Stimulated activated CD4-positive, alpha-beta T cell treated with anti-CD3 and anti-CD28 coated beads, Interleukin-4, amount 100 ng/mL, for 1 hour (primary cell): ENCODE measurements around the gene ATP9A.
"Not testable (repeated sequence)": the region's sequence is repeated elsewhere in the genome, so short reads cannot be mapped to it uniquely, and the experiment has no call there.

Source experiments
- DNase-seq: peaks from one replicate; pipeline ENCODE4 v3.0.0-alpha.2; 2020

Gene ATP9A

DNA sequence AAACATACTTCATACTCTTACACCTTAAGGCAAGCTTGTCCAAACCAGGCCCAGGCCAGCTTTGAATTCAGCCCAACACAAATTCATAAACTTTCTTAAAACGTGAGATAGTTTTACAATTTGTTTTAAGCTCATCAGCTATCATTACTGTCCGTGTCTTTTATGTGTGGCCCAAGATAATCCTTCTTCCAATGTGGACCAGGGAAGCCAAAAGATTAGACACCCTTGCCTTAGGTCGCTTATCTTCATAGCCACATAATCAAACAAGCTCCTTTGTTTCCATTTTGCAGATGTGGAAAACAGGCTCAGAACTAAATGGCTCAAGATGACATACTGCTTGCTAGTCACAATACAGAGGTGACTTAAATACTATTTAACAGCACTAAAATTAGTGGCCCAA, 28.1 kb upstream of the ATP9A start:
- DNase-seq: no peak

DNA sequence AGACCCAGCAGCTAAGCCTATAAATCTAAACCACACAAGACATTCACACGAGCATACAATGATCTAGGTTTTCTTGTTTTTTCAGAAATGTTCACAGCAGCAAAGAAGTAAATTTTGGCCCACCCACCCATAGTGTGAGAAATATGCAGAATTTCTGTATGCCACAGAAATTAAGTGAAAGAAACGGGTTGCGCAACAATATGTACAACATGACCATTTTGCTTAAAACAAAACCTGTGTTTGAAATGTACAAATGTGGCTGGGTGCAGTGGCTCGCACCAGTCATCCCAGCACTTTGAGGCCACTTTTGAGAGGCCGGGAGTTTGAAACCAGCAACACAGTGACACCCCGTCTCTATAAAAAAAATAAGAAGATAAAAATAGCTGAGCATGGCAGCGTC, 24.8 kb upstream of the ATP9A start:
- DNase-seq: no peak

DNA sequence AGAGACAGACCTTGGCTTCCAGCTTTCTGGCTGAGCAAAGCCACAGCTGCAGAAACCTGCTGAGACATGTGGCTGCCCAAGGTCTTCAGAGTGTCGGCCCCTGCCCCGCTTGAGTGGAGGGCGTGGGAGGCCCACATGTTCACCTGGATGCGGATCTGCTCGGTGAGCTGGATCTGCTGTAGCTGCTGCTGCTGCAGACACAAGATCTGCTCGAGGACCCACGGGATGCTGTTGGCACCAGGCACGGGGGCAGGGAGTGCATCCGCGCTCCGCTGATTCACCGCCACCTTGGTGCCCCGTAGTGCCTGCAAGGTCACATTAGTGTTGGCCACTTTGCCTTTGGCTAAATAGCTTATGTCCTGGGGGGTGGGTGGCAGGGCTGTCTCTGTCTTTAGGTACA, 23.4 kb upstream of the ATP9A start:
- no peak for DNase-seq

DNA sequence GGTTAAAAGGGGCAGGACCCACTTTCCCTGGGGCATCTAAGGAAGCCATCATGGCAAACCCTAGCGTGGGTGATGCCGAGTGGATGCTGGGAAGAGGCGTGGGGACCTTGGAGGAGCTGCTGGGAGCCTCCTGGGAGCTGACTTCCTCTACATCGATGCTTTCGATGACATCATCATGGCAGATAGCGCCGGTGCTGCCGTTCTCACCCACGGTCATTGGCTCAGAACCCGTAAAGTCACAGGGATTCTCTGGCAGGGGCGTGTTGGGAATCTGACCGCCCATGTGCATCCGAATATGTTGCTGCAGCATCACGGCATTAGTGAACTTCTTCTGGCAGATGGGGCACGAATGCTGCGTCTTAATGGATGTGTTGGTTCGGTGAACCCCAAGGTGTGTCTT, 22.1 kb upstream of the ATP9A start:
- no peak for DNase-seq

DNA sequence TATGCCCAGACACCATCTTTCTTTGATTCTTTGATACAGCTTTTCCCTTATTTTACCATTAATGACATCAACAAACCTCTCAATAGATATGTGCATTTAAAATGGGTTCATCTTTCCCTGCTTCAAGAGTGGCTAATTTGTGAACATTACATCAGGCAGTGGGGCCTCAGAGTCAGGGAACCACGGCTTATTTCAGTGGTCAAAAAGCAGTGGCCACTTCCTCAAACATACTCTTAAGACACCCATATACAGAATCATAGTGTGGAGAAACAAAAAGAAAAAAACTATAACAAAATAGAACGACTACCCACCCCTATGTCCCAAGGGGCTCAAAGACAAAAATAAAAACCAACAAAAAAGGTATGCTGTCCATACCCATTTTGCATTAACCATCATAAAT, 21.2 kb upstream of the ATP9A start:
- no peak for DNase-seq

DNA sequence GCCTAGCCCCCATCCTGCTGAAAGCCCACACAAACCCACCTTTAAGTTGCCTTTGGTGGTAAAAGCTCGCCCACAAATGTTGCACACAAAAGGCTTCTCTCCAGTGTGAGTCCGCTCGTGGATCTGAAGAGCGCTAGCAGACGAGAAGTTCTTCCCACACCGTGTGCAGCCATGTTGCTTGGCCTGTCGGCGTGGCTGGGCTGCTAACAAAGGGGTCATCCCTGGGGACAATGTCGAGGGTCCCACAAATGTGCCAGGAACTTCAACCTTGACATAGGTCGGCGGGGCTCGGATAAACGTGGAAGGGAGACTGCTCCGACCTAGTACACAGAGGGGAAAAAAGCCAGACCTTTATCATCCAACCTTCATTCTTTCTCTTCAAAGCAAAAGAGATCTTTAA, 20.6 kb upstream of the ATP9A start:
- DNase-seq: no peak

DNA sequence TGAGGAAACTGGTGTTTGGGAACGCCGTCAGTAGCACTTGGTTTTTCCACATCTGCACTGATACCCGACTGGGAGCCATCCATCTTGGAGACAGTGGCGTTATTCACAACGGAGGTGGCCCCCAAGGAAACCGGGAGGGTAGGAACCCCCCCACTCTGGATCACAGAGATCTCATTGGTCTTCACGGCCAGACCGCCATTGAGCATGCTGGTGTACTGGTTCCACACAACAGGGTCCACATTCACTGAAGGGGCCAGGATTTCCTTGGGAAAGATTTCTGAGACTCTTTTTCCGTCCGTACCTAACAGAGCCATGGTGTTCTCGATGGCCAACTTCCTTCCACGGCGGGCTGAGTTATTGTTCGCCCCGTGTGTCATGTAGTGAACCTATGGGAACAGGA, 16.1 kb upstream of the ATP9A start:
- DNase-seq: no peak

DNA sequence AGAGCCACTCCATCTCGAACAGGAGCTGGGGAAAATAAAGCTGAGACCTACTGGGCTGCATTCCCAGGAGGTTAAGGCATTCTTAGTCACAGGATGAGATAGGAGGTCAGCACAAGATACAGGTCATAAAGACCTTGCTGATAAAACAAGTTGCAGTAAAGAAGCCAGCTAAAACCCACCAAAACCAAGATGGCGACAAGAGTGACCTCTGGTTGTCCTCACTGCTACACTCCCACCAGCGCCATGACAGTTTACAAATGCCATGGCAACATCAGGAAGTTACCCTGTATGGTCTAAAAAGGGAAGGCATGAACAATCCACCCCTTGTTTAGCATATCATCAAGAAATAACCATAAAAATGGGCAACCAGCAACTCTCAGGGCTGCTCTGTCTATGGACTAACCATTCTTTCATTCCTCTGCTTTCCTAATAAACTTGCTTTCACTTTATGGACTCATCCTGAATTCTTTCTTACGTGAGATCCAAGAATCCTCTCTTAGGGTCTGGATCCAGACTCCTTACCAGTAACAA, 10.1 kb upstream of the ATP9A start:
- DNase-seq: not testable (repeated sequence)

DNA sequence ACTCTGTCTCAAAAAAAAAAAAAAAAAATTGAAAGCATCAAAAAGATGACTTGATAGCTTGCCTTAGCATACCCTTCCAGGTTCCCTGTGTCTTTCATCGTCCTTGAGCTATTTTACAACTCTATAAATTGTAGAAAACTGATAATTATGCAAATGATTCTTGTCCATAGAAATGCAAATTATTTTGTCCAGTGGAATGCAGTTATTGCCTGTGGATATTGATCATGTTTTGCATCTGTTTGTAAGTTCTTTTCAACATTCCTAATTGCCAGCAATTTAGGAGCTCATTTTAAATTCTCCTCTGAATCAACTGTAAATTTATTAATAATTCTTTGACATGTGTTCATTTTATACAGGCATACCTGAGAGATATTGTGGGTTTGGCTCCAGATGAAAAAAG, 7.1 kb upstream of the ATP9A start:
- no peak for DNase-seq

DNA sequence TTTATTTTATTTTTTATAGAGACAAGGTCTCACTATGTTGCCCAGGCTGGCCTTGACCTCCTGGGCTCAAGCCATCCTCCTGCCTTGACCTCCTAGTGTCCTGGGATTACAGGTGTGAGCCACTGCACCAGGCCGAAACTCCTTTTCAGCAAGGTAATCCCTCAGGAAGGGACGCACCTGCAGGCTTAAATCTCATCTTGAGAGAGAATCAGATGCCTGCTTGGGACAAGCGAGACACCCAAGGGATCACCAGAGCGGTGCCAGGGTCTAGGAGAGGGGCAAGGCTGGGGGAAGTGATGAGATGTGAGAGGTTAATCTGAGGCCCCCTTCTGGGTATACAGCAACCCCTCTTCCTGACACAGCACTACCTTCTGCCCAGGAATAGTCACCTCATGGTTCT, 4.0 kb upstream of the ATP9A start:
- DNase-seq: no peak

DNA sequence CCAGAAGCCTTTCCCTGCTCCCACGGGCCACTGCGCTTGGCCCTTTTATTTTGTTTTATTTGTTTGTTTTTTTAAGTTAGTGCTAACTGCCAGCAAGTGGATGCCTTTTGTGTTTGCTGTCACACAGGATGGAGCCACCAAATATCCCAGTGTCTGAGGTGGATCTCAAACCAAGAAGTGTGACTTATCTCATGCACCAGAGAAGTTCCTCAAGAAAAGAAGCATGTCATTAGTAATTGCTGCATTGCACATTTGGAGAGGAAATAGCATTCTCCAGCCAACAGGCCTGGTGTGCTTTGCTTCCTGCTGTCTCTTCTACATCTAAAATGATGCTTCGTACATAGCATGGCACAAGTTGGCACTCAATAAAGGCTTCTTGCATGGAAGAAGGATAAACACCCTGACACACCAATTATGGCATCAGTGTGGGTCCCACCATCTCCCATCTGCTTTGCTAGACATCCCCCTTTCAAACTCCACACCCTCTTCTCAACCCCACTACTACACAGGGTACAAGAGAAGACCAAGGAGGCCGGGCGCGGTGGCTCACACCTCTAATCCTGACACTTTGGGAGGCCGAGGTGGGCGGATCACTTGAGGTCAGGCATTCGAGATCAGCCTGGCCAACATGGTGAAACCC, 1.9 kb upstream of the ATP9A start:
- DNase-seq: no peak

DNA sequence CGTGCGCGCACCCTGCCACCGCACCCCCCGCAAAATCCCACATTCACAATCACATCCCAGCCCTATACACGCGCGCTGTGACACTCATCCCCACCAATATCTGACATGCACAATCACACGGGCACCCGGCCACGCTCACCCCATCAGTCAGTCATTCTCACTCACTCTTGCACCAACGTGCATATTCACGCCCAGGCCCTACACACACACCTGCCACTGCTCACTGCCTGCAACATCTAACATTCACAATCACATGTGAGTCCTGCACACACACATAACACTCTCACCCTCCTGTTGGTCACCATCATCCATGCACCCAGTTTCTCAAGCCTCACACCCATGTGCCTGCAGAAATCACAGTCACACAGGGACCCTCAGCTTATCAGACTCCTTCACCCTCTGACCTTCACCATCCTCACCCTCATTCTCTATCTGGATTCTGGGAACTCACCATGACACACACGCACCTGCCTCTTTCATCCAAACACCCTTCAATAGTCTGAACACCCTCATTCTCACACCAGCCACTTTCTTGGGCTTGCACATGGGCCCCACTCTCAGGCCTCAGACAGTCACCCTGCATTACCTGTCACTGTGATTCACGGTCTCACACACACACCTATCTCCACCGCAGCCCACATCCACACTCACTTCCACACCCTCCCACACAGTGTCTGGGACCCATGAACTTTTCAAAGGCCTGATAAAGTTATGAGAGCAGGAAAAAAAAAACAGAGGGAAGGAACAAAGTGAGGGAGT, 748 bp upstream of the ATP9A start:
- DNase-seq: no peak

DNA sequence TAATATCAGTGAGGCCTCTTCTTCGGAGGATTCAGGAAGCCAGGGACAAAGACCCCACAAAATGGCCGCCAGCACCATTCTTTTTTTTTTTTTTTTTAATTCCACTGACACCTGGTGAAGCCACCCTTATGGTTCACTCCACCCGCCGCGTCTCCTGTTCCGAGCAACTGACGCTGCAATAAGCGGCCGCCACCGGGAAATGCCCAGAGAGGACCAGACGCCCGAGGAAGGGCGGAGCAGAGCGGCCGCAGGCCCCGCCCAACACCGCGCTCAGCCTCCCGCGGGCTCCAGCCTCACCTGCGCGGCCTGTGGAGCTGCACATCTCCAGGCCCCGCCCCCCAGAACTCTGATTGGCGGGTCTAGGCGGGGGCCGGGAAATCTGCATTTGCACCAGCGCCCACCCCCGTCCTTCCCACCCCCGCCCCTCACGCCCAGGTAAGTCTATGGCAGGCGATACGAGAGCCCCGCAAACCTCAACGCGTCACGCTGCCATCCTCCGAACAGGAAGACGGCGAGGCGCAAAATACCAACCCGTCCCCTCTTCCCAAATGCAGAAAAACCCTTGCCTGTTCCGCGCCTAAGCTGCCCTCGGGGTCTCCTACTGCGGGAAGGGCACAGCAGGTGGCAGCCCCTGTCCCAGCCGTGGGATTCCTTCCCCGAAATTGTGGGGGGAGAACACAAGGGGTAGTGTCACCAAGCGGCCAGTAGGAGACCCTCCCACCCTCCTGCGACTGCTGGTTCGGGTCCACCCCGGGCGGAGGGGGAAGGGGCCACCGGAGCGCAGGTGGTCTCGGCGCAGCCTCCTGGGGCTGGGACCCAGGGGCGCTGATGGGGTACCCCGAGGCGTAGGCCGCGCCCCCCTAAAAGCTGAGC, 960 bp downstream of the ATP9A start:
- peak; percentile 48 for DNase-seq

DNA sequence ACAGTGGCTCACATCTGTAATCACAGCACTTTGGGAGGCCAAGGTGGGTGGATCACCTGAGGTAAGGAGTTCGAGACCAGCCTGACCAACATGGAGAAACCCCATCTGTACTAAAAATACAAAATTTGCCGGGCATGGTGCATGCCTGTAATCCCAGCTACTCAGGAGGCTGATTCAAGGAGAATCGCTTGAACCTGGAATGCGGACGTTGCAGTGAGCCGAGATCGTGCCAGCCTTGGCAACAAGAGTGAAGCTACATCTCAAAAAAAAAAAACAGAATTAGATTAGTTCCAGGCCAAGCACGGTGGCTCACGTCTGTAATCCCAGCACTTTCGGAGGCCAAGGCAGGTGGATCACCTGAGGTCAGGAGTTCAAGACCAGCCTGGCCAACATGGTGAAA, 2.8 kb downstream of the ATP9A start:
- not testable (repeated sequence) for DNase-seq

DNA sequence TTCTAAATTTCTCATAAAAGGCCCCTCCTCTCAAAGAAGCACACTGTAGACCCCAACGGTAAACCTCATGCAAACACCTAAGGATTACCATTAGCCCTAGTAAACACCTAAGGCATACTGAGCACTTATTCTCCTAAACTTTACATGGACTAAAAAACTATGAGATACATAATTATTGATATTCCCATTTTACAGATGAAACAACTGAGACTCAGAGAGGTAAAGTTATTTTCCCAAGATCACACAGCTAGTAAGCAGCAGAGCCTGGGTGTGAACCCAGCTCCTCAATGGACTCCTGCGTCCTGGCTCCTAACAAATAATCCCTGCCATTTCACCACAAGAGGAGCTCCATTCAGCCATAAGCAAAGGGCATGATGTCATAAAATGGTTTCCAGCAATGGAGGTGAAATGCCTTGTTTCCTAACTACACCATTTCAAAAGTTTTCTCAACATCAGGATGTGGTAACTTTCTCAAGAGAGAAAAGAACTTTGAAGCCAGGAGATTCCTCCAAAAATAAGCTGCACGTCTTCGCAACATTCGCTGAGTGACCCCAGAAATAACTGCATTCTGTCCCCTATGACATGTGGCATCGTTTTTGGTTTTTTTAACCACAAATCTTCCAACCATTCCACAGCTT, 4.1 kb downstream of the ATP9A start:
- DNase-seq: no peak

DNA sequence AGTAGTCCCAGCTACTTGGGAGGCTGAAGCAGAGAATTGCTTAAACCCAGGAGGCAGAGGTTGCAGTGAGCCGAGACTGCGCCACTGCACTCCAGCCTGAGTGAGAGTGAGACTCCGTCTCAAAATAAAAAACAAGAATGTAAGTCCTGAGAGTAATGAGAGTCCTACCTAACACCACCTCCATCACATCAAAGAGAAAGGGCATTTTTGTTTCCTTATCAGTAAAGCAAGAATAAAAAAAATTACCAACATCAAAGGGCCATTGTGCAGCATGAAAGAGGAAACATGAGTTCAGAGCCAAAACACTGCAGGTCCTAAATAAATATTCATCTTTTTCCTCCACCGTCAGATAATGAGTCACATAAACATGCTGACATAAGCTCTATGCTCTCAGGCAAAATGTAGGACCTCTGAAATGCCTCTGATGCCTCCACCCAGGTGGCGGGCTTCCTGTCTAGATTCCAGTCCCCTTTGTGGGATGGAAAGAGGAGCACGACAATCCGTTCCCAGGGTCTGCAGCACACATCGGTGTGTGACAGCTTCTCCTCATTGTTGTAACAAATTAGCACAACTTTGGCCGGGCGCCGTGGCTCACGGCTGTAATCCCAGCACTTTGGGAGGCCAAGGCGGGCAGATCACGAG, 7.2 kb downstream of the ATP9A start:
- DNase-seq: no peak

DNA sequence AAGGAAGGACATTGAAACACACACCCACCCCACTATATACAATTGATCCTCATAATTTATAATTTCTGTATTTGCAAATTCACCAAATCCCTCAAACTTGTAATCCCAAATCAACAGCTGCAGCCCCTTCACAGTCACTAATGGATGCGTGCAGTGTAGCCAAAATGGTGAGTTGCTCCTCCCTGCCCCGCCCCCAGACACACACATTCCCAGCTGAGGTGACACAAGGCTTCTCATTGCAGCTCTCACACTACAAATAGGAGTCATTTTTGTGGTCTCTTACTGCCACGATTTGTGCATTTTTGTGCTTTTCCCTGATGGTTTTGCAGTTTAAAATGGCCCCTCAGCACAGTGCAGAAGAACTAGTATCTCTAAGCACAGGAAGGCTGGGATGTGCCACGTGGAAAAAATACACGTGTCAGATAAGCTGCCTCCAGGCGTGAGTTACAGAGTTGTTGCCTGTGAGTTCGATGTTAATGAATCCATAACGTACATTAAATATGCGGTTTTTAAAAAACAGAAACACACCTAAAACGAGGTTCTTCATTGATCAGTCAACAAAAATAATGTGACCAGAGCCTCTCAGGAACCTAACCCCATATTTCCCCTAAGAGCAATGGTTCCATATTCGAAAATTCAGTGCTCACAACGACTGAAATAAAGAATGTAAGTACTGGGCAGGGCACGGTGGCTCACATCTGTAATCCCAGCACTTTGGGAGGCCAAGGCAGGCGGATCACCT, 8.2 kb downstream of the ATP9A start:
- DNase-seq: no peak

DNA sequence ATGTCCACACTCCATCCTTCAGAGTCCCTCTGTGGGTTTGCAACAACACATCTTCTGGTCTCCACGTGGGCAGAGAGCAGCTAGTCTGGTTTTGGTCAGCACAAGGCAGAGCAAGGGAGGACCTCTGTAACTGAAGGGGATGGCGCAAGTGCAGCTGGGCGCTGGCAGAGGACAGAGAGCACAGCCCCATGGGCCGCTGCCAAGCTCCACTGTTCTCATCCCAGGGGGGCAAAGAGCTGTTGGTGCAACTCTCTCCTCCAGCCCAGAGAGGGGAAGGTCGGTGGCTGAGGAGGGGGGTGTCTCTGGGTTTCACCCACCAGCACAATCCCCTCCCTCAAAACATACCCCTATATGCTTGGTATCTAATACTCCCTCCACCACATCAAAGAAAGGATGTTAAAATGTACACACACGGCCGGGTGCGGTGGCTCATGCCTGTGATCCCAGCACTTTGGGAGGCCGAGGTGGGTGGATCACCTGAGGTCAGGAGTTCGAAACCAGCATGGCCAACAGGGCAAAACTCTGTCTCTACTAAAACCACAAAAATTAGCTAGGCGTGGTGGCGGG, 9.1 kb downstream of the ATP9A start:
- DNase-seq: no peak

DNA sequence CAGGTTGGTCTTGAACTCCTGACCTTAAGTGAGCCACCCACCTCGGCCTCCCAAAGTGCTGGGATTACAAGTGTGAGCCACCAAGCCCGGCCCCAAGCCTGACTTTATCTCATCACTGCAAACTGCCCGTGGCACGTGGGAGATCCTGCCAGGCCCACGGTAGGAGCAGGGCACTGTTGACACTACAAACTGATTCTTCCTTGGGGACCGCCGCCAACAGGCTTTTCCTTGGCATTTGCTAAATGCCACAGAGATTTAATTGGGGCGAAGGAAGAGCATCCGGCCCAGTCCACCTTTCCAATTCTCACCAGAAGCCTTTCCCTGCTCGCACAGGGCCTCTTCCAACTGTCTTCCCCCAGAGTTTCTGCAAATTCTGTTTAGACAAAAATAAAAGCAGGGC, 11.0 kb downstream of the ATP9A start:
- DNase-seq: no peak

DNA sequence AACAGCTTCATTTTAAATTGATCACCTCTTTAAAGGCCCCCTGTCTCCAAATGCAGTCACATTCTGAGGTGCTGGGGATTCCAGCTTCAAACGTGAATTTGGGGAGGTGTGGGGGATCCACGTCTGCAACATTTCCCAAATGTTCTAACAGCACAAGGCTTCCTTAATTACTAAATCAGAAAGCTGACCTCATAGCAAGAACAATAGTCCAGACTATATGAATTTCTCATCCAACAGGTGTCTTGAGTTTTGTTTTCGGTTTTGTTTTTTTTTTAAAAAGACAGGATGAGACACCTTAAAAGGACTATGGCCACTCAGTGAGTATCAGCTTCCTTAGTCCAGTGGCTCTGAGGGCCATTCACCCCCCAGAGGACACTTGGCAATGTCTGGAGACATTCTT, 11.5 kb downstream of the ATP9A start:
- no peak for DNase-seq

DNA sequence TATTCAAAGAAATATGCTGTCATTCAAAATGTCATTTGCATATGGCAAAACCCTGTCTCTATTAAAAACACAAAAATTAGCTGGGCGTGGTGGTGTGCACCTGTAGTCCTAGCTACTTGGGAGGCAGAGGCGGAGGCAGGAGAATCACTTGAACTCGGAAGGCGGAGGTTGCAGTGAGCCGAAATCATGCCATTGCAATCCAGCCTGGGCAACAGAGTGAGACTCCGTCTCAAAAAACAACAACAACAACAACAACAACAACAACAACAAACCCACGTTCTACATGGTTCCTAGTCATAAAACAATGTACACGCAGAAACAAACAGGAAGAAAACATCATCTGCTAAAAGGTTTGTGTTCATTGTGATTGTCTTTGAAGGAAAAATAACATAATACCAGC, 15.0 kb downstream of the ATP9A start:
- DNase-seq: not testable (repeated sequence)
